Inflammatory macrophage treated with lipopolysaccharide for 4 hours (primary cell): ENCODE measurements around the gene GPX8.

Experiments
- DNase-seq: peaks from one replicate; pipeline ENCODE4 v3.0.0-alpha.2; 2020

The GPX8 gene, protein sequence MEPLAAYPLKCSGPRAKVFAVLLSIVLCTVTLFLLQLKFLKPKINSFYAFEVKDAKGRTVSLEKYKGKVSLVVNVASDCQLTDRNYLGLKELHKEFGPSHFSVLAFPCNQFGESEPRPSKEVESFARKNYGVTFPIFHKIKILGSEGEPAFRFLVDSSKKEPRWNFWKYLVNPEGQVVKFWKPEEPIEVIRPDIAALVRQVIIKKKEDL

GRCh38 chr5:55159763-55160492, at the start of gene GPX8:
Gene GPX8, plus strand, starts transcription at chr5:55160171. Its CDS starts 22 bp downstream, at chr5:55160193.
- DNase-seq: peak; percentile 48

- no peak for DNase-seq
Observed at GRCh38 chr5:55110217-55110616, 49.8 kb upstream of the GPX8 start.

DNA sequence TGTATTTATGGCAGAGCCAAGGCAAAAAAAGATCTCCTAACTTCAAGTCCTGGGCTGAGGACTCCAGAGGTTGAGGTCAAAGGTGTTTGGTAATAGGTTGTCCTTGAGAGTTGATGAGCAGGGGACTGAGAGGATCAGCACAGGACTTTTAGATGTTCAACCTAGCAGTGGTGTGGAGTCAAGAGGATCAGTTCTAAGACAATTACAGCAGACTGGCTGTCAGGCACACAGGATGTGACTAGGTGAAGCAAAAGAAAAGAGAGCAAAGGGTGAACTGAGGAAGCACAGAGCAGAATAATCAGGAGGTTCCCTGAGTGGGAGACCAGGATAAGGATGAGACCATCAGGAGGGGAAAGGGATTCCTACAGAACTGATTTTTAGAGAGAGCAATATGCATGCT, 46.6 kb upstream of the GPX8 start:
- DNase-seq: no peak

GRCh38 chr5:55114061-55114460, 45.9 kb upstream of the GPX8 start:
- no peak for DNase-seq

DNA sequence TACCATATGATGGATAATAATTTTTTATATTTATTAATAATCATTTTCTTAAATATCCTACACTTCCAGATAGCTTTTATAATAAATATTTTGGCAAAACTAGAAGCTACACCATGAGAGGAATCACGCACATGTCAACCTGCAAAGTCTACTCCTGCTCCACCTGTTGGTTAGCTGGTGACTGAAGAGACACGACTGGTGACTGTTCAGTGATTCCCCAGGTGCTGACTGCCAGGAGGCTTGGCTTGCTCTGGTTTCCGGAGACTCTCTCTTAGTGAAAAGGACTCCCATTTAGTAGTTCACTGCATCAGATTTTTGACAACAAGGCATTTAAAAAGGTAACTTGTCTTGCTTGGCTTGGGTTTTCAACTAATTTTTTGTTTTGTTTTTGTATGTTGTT, 36.6 kb upstream of the GPX8 start:
- DNase-seq: no peak

- no peak for DNase-seq
Observed at GRCh38 chr5:55134053-55134722, 25.8 kb upstream of the GPX8 start.

GRCh38 chr5:55136521-55136920, 23.4 kb upstream of the GPX8 start:
- DNase-seq: no peak

- no peak for DNase-seq
Observed at GRCh38 chr5:55140908-55141665, 18.9 kb upstream of the GPX8 start.

- no peak for DNase-seq
Observed at GRCh38 chr5:55141945-55142690, 17.9 kb upstream of the GPX8 start.

- no peak for DNase-seq
Observed at GRCh38 chr5:55143624-55144023, 16.3 kb upstream of the GPX8 start.

GRCh38 chr5:55146080-55146479, 13.9 kb upstream of the GPX8 start:
- DNase-seq: no peak

GRCh38 chr5:55146543-55147151, 13.3 kb upstream of the GPX8 start:
- peak; percentile 77 for DNase-seq

GRCh38 chr5:55149308-55149795, 10.6 kb upstream of the GPX8 start:
- no peak for DNase-seq

GRCh38 chr5:55151923-55152842, 7.8 kb upstream of the GPX8 start:
- DNase-seq: no peak

DNA sequence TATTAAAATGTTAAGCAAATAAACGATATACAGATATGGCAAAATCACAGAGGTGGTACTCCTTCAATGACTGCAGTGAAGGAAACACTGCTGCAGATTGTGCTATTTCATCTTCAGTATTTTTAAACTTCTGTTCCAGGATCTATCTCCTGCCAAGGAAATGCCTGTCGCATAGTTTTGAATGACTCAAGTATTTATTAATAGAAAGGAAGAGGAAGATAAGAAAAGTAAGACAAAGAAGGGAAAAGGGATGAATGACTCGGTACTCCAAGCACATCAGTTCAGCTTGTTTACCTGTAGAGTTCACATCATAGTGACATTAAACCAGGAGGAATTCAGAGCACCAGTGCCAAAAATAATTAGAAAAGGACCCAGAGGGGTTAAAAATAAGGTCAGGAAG, 5.1 kb upstream of the GPX8 start:
- DNase-seq: no peak

DNA sequence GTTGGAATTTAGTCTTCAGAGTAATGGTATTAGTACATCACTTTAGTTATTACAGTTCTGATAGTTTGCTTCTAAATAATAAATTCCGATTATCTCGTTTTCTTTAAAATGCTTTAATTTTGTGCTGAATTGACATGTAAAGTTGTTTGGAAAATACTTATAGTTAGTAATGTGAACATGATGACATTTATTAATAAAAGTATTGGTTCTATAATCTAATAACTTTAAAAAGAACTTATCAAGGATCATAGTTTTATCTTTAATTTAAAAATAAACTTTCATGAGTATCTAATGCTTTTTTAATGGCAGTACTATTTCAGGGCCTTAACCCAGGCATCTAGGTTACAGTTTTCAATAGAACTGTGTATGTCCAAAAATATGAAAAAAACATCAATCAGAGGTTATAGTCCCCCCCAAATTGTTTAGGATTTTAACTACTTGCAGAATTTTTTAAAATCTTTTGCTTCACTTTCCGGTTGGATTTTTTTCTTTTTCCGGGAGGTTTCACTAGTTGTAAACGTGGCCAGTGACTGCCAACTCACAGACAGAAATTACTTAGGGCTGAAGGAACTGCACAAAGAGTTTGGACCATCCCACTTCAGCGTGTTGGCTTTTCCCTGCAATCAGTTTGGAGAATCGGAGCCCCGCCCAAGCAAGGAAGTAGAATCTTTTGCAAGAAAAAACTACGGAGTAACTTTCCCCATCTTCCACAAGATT, 680 bp downstream of the GPX8 start:
- DNase-seq: peak; percentile 19

DNA sequence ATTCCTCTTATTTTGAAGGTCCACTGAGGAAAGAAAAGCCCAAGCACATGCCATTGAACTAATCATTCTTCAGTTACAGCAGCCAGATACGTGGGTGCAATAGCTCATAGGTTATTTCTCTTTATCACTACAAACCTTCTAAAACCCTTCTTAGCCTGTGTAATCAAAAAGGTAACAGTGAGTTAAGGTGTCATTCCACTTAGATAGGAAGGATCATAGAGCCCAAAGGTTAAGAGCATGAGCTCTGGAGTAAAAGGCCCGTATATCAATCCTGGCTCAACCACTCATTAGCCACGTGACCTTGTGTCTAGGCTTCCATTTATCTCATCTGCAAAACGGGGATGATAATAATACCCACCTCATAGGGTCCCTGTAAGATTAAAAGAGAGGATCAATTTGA, 2.7 kb downstream of the GPX8 start:
- DNase-seq: no peak

DNA sequence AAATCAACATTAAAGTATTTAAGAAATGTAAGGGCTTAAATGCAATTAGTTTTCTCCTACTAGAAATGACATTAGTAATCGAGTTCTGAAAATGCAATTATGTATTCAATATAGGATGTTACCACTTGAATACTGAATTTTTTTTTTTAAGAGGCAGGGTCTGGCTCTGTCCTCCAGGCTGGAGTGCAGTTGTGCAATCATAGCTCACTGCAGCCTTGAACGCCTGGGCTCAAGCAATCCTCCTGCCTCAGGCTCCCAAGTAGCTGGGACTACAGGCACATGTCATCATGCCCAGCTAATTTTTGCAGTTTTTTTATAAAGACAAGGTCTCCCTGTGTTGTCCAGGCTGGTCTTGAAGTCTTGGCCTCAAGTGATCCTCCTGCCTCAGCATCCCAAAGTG, 11.5 kb downstream of the GPX8 start:
- DNase-seq: no peak

GRCh38 chr5:55172051-55172899, 12.3 kb downstream of the GPX8 start:
- DNase-seq: peak; percentile 72
